Measurements from ENCODE around the gene BCL2.
A peak's percentile ranks its signal among the peaks of the same experiment; 100 is the strongest.
"Not testable (repeated sequence)": the region's sequence is repeated elsewhere in the genome, so short reads cannot be mapped to it uniquely, and the experiment has no call there.

The BCL2 gene

GRCh38 chr18:63319383-63320122 lies at the start of gene BCL2:
BCL2 (minus strand) TSS chr18:63319769.
- peak; percentile 47 for DNase-seq (ENCODE audit: low spot score)

GRCh38 chr18:63368611-63369010 lies 49.0 kb upstream of the BCL2 start:
- DNase-seq (ENCODE audit: low spot score) = no peak

GRCh38 chr18:63367053-63367953 lies 47.7 kb upstream of the BCL2 start, which contains the start of gene KDSR:
KDSR (minus strand) TSS chr18:63367206; CDS start chr18:63367118, 88 bp downstream.
- peak; percentile 73 for DNase-seq (ENCODE audit: low spot score)

- DNase-seq (ENCODE audit: low spot score) = peak; percentile 67
These were observed 46.9 kb upstream of the BCL2 start for GRCh38 chr18:63366213-63367052.

GRCh38 chr18:63365876-63366212 lies 46.3 kb upstream of the BCL2 start:
- no peak for DNase-seq (ENCODE audit: low spot score)

- DNase-seq (ENCODE audit: low spot score) = peak; percentile 53
These were observed 44.4 kb upstream of the BCL2 start for GRCh38 chr18:63363951-63364350.

- DNase-seq (ENCODE audit: low spot score) = not testable (repeated sequence)
These were observed 43.9 kb upstream of the BCL2 start for GRCh38 chr18:63363420-63363819.

GRCh38 chr18:63356272-63356896 lies 36.8 kb upstream of the BCL2 start:
- DNase-seq (ENCODE audit: low spot score) = no peak

GRCh38 chr18:63350230-63350629 lies 30.7 kb upstream of the BCL2 start:
- DNase-seq (ENCODE audit: low spot score) = no peak

- DNase-seq (ENCODE audit: low spot score) = no peak
These were observed 29.1 kb upstream of the BCL2 start for GRCh38 chr18:63348508-63349136.

GRCh38 chr18:63346480-63347183 lies 27.1 kb upstream of the BCL2 start:
- DNase-seq (ENCODE audit: low spot score) = no peak

- DNase-seq (ENCODE audit: low spot score) = no peak
These were observed 26.5 kb upstream of the BCL2 start for GRCh38 chr18:63346031-63346430.

- no peak for DNase-seq (ENCODE audit: low spot score)
These were observed 25.3 kb upstream of the BCL2 start for GRCh38 chr18:63344918-63345317.

- no peak for DNase-seq (ENCODE audit: low spot score)
These were observed 24.7 kb upstream of the BCL2 start for GRCh38 chr18:63344263-63344662.

- DNase-seq (ENCODE audit: low spot score) = peak; percentile 17
These were observed 22.6 kb upstream of the BCL2 start for GRCh38 chr18:63342206-63342605.

GRCh38 chr18:63339920-63340484 lies 20.4 kb upstream of the BCL2 start:
- peak; percentile 56 for DNase-seq (ENCODE audit: low spot score)

- no peak for DNase-seq (ENCODE audit: low spot score)
These were observed 17.0 kb upstream of the BCL2 start for GRCh38 chr18:63336366-63337099.

- no peak for DNase-seq (ENCODE audit: low spot score)
These were observed 11.5 kb upstream of the BCL2 start for GRCh38 chr18:63331105-63331504.

- no peak for DNase-seq (ENCODE audit: low spot score)
These were observed 10.0 kb upstream of the BCL2 start for GRCh38 chr18:63329431-63330145.
